ENCODE data around the gene PCED1A. TPM values are rescaled to one million over a fixed set of nuclear protein-coding genes. Genes with fewer than 3 reads are reported as not detected.

Gene PCED1A
- total RNA-seq, 2 experiments from 2014 or later: 33.9 to 34.3 TPM

GRCh38 chr20:2839732-2840137 is 720 bp downstream of the PCED1A start:
- Mint-ChIP-seq H3K27ac (peak overlapping the region; percentile 84), H3K4me1 (ENCODE audit: low read depth) (peaks cover 31% of the 10 kb centered on the region), H3K36me3 (ENCODE audit: low read depth) (peaks cover 27% of the 10 kb centered on the region), H3K9me3 (no peaks in the 10 kb centered on the region), H3K4me3 (peak overlapping the region; percentile 83), H3K27me3 (no peaks in the 10 kb centered on the region)
- intact Hi-C loops (cut with micrococcal nuclease): no loop called here
- DNase-seq: no peak
- no peak for TF ChIP-seq CTCF (IDR thresholded peaks at IDR 0.05)
- ATAC-seq: no peak
- ChIA-PET CTCF (interaction anchor here (2.0 kb wide), 1 partner anchor 26 kb away, joined by 6 read pairs; no protein-coding TSS in a partner anchor), POLR2A (interaction anchor here (0.6 to 3.0 kb wide), 16 partner anchors 10 to 332 kb away, joined by 3 to 10 read pairs (median 4); partner anchors contain the start of genes CPXM1, NOP56 and PTPRA)

GRCh38 chr20:2838847-2839671 is 1.4 kb downstream of the PCED1A start:
- Mint-ChIP-seq H3K4me3 (peak overlapping the region; percentile 83), H3K9me3 (no peaks in the 10 kb centered on the region), H3K36me3 (ENCODE audit: low read depth) (peaks cover 27% of the 10 kb centered on the region), H3K4me1 (ENCODE audit: low read depth) (peaks cover 25% of the 10 kb centered on the region), H3K27me3 (no peaks in the 10 kb centered on the region), H3K27ac (peak overlapping the region; percentile 84)
- intact Hi-C loops (cut with micrococcal nuclease): no loop called here
- POLR2A ChIA-PET: interaction anchor here (0.7 to 3.0 kb wide), 13 partner anchors 10 to 263 kb away, joined by 3 to 10 read pairs (median 4); partner anchors contain the start of genes CPXM1, NOP56 and PTPRA
- CTCF ChIA-PET: interaction anchor here (0.6 to 2.0 kb wide), 2 partner anchors 27 to 86 kb away, joined by 4 to 6 read pairs; no protein-coding TSS in a partner anchor
- ATAC-seq (no peak), DNase-seq (no peak)
- TF ChIP-seq CTCF (IDR thresholded peaks at IDR 0.05): no peak

GRCh38 chr20:2838170-2838797 is 2.2 kb downstream of the PCED1A start:
- POLR2A ChIA-PET: interaction anchor here (0.5 to 1.2 kb wide), 2 partner anchors 13 to 32 kb away, joined by 3 to 4 read pairs; no protein-coding TSS in a partner anchor
- TF ChIP-seq CTCF (IDR thresholded peaks at IDR 0.05): no peak
- CTCF ChIA-PET: no interaction called here

GRCh38 chr20:2837221-2837960 is 3.1 kb downstream of the PCED1A start:
- TF ChIP-seq CTCF (IDR thresholded peaks at IDR 0.05): no peak
- H3K9me3 Mint-ChIP-seq: no peaks in the 10 kb centered on the region
- peaks cover 27% of the 10 kb centered on the region for H3K36me3 Mint-ChIP-seq (ENCODE audit: low read depth)
- ChIA-PET CTCF (no interaction called here), POLR2A (interaction anchor here (0.5 to 1.2 kb wide), 2 partner anchors 14 to 33 kb away, joined by 3 to 4 read pairs; no protein-coding TSS in a partner anchor)
- no peak overlapping the region for H3K27ac Mint-ChIP-seq
- H3K4me3 Mint-ChIP-seq: no peak overlapping the region
- intact Hi-C loops (cut with micrococcal nuclease): no loop called here
- ATAC-seq (no peak), DNase-seq (no peak)
- peaks cover 19% of the 10 kb centered on the region for H3K4me1 Mint-ChIP-seq (ENCODE audit: low read depth)
- no peaks in the 10 kb centered on the region for H3K27me3 Mint-ChIP-seq

More at GRCh38 chr20:2838170-2838797, 2.2 kb downstream of the PCED1A start:
- Mint-ChIP-seq H3K27me3 (no peaks in the 10 kb centered on the region), H3K9me3 (no peaks in the 10 kb centered on the region), H3K36me3 (ENCODE audit: low read depth) (peaks cover 27% of the 10 kb centered on the region), H3K4me1 (ENCODE audit: low read depth) (peaks cover 19% of the 10 kb centered on the region), H3K27ac (no peak overlapping the region), H3K4me3 (peak overlapping the region; percentile 33)
- intact Hi-C loops (cut with micrococcal nuclease): no loop called here
- DNase-seq: no peak
- ATAC-seq: no peak

Data from activated CD8-positive, alpha-beta T cell treated with anti-CD3 and anti-CD28 coated beads for 36 hours (primary cell).